ENCODE results near the gene AUH.

Gene AUH

DNA sequence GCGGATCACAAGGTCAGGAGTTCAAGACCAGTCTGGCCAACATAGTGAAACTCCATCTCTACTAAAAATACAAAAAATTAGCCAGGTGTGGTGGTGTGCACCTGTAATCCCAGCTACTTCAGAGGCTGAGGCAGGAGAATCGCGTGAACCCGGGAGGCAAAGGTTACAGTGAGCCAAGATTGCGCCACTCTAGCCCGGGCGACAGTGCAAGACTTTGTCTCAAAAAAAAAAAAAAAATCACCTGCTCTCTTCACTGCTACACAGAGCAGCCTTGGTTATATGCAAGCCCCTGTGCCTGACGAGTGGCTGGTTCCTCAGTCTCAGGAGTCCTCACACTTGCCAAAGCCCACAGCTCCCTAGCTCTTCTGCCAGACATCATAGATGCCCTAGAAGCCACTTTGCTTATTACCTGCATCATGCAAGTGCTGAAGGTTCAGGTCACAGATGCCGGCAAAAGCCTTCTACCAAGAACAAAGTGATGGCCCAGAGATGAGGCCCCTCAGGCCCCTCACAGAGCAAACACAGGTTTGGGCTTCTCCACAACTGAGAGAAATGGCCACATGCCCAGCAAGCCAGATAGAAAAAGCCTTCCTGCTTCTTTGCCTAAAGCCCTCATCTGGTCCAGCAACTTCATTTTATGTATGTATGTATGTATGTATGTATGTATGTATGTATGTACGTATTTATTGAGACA is 176.4 kb downstream of the AUH start:
- no peak for DNase-seq

- no peak for DNase-seq
These were observed 179.1 kb downstream of the AUH start for GRCh38 chr9:91182429-91183225.

DNA sequence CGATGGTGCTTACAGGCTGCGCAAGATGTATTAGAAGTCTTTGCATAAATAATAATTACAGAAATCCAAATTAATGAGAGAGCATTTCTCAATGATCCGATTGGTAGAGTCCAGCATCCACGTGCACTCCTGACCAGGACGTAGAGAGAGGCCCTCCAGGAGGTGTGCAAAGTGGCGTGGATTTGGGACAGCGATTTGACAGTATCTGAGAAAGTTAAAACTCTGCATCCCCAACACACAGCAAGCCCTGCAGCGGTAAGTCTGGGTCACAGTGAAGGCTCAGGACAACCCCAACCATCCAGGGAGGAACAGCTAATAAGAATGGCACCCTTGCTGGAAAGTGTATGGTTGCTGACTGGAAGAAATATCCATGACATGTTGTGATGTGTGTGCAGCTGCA is 180.2 kb downstream of the AUH start:
- DNase-seq: no peak

DNA sequence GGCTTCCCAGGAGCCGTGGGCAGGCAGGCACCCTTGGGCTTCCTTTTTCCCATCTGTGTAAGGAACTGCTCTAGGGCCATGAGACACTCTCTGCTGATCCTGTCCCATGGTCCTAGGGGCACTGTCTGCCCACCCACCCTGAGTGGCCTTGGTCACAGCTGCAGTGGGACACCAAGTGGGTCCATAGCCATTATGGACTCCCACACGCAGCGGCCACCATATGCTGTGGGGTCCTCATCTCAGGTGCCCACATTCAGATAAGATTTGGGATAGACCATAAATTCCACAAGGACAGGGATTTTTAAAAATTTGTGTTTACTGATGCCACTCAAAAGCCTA is 180.8 kb downstream of the AUH start:
- no peak for DNase-seq

DNA sequence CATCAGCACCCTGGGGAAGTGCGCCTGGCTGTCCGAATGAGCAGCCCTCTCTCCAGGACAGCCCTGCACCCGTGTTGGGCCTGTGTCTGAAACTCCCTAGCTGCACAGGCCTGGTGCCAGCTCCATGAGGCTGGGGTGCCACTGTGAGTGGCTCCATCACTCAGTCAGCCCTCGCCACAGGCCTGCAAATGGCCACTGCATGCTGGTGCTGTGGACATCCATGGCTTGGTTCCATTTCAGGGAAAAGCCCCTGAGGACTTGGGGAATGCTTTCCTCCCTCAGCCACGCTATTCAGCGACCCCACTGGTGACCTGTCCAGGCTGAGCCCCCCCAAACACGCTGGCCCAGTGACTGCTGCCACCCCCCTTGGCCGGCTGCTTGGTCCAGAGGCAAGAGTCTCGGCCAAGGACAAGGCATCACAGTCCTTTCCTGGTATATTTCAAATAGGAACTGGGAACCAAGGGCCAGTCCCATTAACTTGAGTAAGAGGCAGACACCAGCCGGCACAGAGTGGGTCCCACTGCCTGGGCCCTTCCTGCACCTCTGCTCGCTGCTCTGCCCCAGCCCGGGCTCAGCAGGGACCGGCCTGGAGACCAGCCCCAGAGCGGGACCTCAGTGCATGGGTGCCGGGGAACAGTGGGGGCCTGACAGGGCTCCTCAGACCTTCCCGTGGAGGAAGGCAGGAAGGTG is 181.3 kb downstream of the AUH start:
- DNase-seq: no peak

DNA sequence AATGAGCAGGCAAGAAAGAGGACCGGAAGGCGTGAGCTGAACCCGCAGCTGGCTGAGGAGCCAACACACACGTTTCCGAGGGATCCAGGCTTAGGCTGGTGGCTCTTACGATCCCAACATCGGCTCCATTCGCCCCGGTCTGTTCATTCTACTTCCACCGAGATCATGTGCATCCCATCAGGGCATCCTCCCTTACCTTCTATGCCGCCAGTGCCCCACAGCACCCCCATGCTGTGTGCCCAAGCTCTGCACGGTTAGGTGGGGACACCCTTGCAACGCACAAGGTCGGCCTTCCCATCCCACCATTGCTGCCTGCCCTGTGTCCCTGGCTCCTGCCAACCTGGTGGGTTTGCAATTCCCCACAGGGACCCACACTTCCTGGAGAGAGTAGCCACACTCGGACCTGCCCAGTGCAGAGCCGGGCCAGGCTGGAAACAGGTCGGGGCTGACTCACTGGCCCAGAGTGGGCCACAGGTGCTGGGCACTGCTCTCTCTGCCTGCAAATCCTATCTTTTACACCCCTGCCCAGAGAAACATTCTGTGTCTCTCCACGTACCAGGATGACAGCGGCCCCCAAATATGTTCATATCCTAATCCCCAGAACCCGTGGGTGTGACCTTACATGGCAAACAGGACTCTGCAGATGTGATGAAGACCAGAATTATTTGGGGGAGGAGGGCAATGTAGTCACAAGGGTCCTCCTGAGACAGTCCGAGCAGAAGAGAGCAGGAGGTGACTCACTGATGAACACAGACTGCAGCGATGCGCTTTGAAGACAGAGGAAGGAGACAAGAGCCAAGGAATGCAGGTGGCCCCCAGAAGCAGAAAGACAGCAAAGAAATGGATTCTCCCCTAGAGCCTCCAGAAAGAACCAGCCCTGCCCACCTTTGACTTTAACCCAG is 182.2 kb downstream of the AUH start:
- no peak for DNase-seq

DNA sequence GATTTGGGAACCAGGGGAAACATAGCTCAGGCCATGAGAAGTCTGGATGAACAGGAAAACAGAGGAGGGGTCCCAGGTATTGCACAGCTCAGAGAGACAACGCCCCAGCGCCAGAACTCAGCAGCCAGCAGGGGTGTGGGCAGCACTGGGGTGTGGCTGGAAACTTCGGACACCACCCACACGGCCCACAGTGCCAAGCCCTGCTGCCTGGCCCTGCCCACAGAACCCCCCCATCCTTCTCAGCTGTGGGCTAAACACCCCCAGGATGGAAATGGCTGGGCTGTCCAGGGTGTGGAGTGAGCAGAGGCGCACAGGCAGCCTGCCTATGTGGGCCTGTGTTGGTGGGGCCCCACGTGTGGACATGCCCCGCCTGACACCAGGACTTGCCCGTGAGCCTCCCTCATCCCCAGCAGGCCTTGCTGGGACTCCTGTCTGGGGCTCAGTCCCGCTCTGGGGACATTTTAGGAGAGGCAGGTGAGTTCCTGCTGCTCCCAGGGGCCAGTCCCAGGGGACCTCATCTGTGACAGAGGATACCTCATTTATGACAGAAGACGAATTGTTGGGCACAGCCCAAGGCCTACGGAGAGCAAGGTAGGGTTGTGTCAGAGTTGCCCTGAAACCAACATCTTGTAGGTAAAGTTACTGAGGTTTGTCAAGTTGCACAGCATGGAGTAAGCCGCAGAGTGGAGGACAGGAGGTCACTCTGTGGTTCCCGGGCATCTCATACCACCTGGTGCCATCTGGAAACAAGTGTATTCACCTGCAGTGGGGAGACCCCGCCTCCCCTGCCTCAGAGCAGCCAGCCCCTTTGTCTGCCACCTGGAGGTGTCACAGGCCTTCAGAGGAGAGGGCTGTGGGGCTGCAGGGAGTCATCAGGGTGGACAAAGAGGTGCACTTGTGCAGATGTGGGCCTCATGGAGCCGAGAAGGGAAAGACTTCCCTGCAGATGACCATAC is 183.2 kb downstream of the AUH start:
- no peak for DNase-seq

- no peak for DNase-seq
These were observed 183.9 kb downstream of the AUH start for GRCh38 chr9:91177661-91178280.

- no peak for DNase-seq
These were observed 184.6 kb downstream of the AUH start for GRCh38 chr9:91177081-91177480.

DNA sequence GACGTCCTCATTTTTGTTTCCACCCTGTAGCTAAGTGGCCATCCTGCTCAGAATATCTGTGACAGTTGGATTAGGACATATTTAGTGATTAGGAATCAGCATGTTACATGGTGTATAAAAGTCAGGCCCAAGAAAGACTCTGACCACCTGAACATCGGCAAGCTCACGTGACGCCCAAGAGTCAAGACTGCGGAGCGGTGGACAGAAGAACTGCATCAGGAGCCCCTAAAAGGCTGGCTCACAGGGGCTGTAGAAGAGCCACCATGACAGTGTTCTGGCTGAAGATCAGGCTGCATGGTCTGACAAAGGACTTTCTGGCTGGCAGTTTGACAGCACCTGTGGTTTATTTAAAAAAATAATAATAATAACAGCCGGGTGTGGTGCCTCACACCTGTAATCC is 185.3 kb downstream of the AUH start:
- DNase-seq: no peak

- peak; percentile 34 for DNase-seq
These were observed 186.9 kb downstream of the AUH start for GRCh38 chr9:91174772-91175171.

- DNase-seq: no peak
These were observed 189.4 kb downstream of the AUH start for GRCh38 chr9:91172329-91172728.

DNA sequence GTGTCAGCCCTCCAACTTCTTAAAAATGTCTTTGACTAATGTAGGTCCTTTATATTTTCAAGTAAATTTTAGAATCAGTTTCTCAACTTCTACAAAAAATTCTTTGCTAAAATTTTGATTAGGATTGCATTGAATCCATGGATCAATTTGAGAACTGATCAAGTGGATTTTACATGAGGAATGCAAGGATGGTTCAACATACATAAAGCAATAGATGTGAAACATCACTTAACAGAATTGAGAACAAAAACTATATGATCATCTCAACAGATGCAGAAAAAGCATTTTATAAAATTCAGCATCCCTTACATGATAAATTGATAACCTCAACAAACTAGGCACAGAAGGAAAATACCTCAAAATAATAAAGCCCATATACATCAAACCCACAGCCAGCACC is 190.8 kb downstream of the AUH start:
- DNase-seq: no peak

DNA sequence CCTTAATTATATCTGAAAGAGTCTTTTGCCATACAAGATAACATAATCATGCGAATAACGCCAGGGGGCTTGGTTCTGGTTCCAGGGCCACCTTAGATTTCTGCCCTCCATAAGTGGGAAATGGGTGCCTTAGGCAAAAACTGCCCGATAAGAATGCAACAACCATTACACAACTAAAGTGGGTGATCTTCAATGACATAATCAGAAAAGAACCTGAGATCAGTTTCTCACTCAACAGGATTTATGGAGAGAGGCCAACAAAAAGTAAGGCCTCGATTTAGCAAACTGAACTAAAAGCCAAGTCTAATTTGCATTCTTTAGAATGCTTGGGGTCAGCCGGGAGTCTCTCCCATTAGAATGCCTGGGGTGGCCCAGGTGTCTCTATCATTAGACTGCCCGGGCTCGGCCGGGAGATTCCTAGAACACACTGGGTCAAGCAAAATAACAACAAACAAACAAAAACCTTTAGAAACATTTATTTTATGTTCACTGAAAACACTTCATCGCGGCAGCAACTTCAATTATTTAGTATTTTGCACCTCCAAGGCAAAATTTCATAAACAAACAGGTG is 194.8 kb downstream of the AUH start:
- DNase-seq: no peak

DNA sequence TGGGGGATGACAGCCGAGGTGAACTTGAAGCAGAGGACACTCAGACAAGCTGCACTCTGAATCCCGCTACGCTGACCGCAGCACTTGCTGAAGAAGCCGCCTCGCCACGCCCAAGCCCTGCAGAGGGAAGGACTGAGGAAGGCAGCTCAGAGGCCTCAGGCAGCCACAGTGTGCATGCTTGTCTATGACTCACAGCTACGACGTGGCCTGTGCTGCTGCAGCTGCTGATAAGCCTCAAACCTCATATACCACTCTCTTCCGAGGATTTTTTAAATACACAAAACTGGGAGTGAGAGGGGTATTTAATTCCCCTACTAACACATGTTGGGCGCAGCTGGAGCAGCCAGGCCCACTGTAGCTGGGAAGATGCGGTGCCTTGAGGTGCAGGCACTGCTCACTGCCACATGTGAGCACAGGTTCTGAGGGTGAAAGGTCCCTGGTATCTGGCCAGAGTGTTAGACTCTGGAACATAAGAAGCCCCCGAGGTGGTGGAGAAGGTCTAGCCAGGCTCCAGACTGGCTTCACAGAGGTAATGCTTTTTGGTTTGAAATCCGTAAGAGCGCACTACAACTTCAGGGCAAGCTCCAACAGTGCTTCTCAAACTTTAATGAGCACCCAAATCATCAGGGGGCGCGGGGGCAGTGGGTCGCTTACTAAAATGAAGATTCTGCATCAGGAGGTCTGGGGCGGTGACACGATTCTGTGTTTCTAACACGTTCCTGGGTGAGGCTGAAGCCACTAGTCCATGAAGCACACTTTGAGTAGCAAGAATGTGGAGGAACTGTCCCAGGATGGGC is 196.8 kb downstream of the AUH start:
- DNase-seq: peak; percentile 89
